Transverse colon (tissue), 4 donors: ENCODE data around the gene FGFR2.

Experiments
- EP300 ChIP-seq: sonication (generic); formaldehyde crosslinking; IDR thresholded peaks from one replicate; pipeline ENCODE4 v1.6.1; 2017; ENCODE audit warnings: antibody characterized with exemption, low read depth
- POLR2AphosphoS5 ChIP-seq, 3 donors: sonication (generic); formaldehyde crosslinking; IDR thresholded peaks; one replicate each; pipeline ENCODE4 v1.6.1; 2016; ENCODE audit warnings: antibody characterized with exemption in 3 of 3
- TF ChIP-seq, protein P1 (sequence below), 5 experiments: fragments of 200-600 bp in 3 of 5; fragments of 450-650 bp in 2 of 5; sonication (generic) in 3 of 5; IDR thresholded peaks; 1 replicate in 2 of 5; 2 replicates in 3 of 5; pipeline ENCODE4 v1.5.1; 2016 to 2017; ENCODE audit warnings: antibody characterized with exemption in 5 of 5, inconsistent platforms in 3 of 5, mild to moderate bottlenecking in 2 of 5, moderate library complexity in 1 of 5

DNA sequence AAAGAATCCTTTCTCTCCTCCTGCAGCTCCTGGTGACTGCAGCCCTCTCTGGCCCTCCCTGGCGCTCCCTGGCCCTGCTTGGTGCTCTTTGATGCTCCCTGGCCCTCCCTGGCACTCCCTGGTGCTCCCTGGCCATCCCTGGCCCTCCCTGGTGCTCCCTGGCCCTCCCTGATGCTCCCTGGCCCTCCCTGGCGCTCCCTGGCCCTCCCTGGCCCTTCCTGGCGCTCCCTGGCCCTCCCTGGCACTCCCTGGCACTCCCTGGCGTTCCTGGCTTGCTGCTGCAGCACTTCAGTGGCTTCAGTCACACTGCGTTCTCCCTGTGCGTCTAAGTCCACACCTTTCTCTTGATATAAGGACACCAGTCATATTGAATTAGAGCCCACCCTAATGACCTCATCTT is 15.2 kb upstream of the FGFR2 start:
- TF ChIP-seq, protein P1, sequence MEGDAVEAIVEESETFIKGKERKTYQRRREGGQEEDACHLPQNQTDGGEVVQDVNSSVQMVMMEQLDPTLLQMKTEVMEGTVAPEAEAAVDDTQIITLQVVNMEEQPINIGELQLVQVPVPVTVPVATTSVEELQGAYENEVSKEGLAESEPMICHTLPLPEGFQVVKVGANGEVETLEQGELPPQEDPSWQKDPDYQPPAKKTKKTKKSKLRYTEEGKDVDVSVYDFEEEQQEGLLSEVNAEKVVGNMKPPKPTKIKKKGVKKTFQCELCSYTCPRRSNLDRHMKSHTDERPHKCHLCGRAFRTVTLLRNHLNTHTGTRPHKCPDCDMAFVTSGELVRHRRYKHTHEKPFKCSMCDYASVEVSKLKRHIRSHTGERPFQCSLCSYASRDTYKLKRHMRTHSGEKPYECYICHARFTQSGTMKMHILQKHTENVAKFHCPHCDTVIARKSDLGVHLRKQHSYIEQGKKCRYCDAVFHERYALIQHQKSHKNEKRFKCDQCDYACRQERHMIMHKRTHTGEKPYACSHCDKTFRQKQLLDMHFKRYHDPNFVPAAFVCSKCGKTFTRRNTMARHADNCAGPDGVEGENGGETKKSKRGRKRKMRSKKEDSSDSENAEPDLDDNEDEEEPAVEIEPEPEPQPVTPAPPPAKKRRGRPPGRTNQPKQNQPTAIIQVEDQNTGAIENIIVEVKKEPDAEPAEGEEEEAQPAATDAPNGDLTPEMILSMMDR (IDR thresholded peaks at IDR 0.05): no peak
- TF ChIP-seq POLR2AphosphoS5 (IDR thresholded peaks at IDR 0.05) (no peak), EP300 (no peak)
